Osteocyte (in vitro differentiated cells): ENCODE results near the gene PRRT1. TPM values are rescaled to one million over a fixed set of nuclear protein-coding genes. Genes with fewer than 3 reads are reported as not detected.

Experiments used
- DNase-seq: peaks from one replicate; pipeline ENCODE4 v3.0.0; 2021; ENCODE audit warnings: mixed read lengths; ENCODE audit not compliant: unreplicated experiment; ENCODE audit errors: extremely low spot score
- H3K27ac Mint-ChIP-seq: one replicate; pipeline ENCODE4 v1.8.0; 2021; ENCODE audit warnings: mild to moderate bottlenecking, mixed read lengths; ENCODE audit not compliant: unreplicated experiment
- H3K27me3 Mint-ChIP-seq: one replicate; pipeline ENCODE4 v1.8.0; 2021; ENCODE audit warnings: mixed read lengths; ENCODE audit not compliant: unreplicated experiment
- H3K36me3 Mint-ChIP-seq: one replicate; pipeline ENCODE4 v1.8.0; 2021; ENCODE audit warnings: mixed read lengths; ENCODE audit not compliant: unreplicated experiment
- H3K4me1 Mint-ChIP-seq: one replicate; pipeline ENCODE4 v1.8.0; 2021; ENCODE audit warnings: mixed read lengths; ENCODE audit not compliant: unreplicated experiment
- H3K4me3 Mint-ChIP-seq: one replicate; pipeline ENCODE4 v1.8.0; 2021; ENCODE audit warnings: mild to moderate bottlenecking, moderate library complexity, mixed read lengths; ENCODE audit not compliant: unreplicated experiment
- H3K9me3 Mint-ChIP-seq: one replicate; pipeline ENCODE4 v1.8.0; 2021; ENCODE audit warnings: mixed read lengths; ENCODE audit not compliant: unreplicated experiment
- total RNA-seq: library from RNA; stranded (reverse); gene quantifications from 2 replicates; pipeline ENCODE4 v1.2.1, GENCODE V29; 2021
- TF ChIP-seq, protein P1 (sequence below): fragments of 200-600 bp; sonication (generic); IDR thresholded peaks from 2 replicates; pipeline ENCODE4 v1.5.0; 2021; ENCODE audit warnings: antibody characterized with exemption, mild to moderate bottlenecking, moderate library complexity

Gene PRRT1
- total RNA-seq, 1 donor from 2014 or later: 2.1 TPM

DNA sequence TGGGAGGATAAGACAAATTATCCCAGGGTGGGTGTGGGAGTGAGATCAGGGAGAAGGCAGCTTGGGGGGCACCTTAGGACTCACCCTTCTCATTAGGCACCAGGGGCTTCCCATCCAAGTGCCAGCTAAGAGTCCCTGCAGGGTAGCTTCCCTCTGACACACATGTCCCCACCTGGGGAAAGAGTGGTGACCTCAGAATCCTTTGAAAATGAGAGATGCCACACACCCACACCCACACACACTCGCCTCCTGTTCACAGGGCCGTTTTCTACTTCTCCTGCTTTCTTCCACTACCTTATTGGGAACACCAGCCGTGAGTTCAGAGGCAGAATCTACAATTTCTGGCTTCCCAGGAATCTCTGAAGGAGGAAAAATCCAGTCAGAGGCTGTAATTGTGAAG is 31.3 kb upstream of the PRRT1 start:
- no peak for DNase-seq
- H3K9me3 Mint-ChIP-seq: no peaks in the 10 kb centered on the region
- H3K36me3 Mint-ChIP-seq: peaks cover 36% of the 10 kb centered on the region
- TF ChIP-seq, protein P1, sequence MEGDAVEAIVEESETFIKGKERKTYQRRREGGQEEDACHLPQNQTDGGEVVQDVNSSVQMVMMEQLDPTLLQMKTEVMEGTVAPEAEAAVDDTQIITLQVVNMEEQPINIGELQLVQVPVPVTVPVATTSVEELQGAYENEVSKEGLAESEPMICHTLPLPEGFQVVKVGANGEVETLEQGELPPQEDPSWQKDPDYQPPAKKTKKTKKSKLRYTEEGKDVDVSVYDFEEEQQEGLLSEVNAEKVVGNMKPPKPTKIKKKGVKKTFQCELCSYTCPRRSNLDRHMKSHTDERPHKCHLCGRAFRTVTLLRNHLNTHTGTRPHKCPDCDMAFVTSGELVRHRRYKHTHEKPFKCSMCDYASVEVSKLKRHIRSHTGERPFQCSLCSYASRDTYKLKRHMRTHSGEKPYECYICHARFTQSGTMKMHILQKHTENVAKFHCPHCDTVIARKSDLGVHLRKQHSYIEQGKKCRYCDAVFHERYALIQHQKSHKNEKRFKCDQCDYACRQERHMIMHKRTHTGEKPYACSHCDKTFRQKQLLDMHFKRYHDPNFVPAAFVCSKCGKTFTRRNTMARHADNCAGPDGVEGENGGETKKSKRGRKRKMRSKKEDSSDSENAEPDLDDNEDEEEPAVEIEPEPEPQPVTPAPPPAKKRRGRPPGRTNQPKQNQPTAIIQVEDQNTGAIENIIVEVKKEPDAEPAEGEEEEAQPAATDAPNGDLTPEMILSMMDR: no peak
- no peaks in the 10 kb centered on the region for H3K27me3 Mint-ChIP-seq
- no peak overlapping the region for H3K4me3 Mint-ChIP-seq
- H3K27ac Mint-ChIP-seq: no peak overlapping the region
- peaks cover 36% of the 10 kb centered on the region for H3K4me1 Mint-ChIP-seq

DNA sequence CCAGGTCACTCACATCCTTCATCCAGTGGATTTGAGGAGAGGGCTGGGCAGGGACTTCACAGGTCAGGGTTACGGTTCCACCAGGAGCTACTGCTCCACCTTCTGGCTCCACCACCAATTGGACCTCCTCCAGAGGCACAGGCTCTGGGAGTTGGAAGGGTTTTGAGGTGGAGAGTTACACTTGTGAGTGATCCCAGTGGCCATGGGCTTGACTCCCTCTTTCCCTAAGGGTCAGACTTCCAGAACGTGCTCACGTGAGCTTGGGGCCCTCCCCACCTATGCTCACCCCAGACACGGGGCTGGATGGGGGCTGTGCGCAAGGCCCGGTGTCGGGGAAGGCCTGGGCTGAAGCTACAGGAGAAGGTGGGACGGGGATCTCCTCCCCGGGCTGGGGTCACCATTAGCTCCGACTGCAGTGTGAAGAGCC is 30.8 kb upstream of the PRRT1 start:
- Mint-ChIP-seq H3K4me1 (peaks cover 34% of the 10 kb centered on the region), H3K36me3 (peaks cover 32% of the 10 kb centered on the region), H3K27ac (no peak overlapping the region), H3K9me3 (no peaks in the 10 kb centered on the region), H3K4me3 (no peak overlapping the region), H3K27me3 (no peaks in the 10 kb centered on the region)
- TF ChIP-seq, protein P1: no peak
- DNase-seq: no peak

DNA sequence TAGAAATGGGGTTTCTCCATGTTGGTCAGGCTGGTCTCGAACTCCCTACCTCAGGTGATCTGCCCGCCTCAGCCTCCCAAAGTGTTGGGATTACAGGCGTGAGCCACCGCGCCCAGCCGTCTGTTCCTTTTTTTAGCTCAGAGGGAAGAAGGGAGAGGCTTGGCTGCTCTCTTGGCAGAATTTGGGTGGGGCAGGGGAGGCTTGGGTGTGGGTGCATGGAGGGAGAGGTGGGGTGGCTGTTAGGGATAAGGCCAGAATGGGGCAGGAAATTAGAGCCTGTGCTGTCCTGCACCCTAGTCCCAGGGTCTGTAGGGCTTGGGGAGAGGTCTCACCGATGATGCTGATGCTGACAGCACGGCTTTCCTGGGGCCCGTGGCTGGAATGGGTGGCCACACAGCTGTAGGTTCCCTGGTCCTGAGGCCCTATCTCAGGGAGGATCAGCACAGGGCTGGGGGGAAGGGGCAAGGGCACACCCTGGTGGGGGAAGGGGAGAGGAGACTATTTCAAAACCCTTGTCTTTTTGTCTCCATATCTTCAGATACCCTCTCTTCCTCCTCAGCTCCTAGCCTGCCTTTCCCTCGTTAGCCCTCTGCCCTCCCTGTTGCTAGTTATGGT is 30.3 kb upstream of the PRRT1 start:
- Mint-ChIP-seq H3K4me1 (peaks cover 34% of the 10 kb centered on the region), H3K4me3 (no peak overlapping the region), H3K9me3 (no peaks in the 10 kb centered on the region), H3K36me3 (peaks cover 27% of the 10 kb centered on the region), H3K27ac (no peak overlapping the region), H3K27me3 (no peaks in the 10 kb centered on the region)
- TF ChIP-seq, protein P1: no peak
- DNase-seq: no peak

DNA sequence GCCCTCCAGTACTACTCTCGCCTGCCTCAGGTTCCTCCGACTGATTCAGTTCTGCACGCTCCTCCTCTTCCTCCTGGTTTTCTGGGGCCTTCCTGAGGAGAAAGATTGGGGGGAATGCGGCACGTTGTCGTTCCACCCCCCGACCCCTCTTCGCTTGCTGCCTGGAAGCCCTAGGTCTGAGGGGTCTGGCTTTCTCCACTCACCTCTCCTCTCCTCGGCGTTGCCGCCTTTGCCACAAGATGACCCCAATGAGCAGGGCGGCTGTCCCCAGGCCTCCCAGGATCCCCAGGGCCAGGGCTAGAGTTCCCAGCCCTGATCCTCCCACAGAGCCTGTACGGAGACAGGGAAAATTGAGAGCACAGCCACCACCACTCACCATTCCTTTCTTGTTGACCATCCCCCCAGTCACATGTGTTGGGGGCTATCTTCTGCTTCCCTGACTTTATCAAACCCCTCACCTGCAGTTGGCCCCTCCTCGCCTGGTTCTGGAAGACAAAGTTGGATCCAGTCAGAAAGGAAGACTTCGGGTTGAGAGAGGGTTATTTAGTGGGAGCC is 29.5 kb upstream of the PRRT1 start:
- H3K4me3 Mint-ChIP-seq: no peak overlapping the region
- TF ChIP-seq, protein P1: no peak
- no peaks in the 10 kb centered on the region for H3K27me3 Mint-ChIP-seq
- peaks cover 21% of the 10 kb centered on the region for H3K36me3 Mint-ChIP-seq
- no peak overlapping the region for H3K27ac Mint-ChIP-seq
- DNase-seq: no peak
- H3K4me1 Mint-ChIP-seq: peaks cover 37% of the 10 kb centered on the region
- H3K9me3 Mint-ChIP-seq: no peaks in the 10 kb centered on the region

DNA sequence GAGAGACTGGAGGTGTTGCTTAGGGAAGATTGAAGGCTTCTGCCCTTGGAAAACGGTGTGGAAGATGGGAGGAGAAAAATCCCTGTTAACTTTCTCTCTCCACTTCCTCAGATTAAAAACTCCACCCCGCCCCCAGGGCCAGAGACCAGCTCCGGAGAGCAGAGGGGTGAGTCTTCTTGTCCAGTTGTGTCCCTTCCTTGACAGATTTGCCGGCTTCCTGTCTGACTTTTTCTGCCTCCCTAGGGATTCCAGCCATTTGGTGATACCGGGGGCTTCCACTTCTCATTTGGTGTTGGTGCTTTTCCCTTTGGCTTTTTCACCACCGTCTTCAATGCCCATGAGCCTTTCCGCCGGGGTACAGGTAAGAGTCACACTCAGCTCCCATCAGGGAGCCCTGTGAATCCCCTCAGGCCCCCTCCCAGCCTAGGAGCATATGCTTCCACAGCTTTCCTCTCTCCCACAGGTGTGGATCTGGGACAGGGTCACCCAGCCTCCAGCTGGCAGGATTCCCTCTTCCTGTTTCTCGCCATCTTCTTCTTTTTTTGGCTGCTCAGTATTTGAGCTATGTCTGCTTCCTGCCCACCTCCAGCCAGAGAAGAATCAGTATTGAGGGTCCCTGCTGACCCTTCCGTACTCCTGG is 28.1 kb upstream of the PRRT1 start:
- TF ChIP-seq, protein P1: no peak
- peak overlapping the region; percentile 90 for H3K4me3 Mint-ChIP-seq
- peaks cover 17% of the 10 kb centered on the region for H3K36me3 Mint-ChIP-seq
- peak overlapping the region; percentile 23 for H3K27ac Mint-ChIP-seq
- no peaks in the 10 kb centered on the region for H3K9me3 Mint-ChIP-seq
- DNase-seq: no peak
- no peaks in the 10 kb centered on the region for H3K27me3 Mint-ChIP-seq
- H3K4me1 Mint-ChIP-seq: peaks cover 36% of the 10 kb centered on the region
